ENCODE measurements around the gene NFKB2.
A peak's percentile ranks its signal among the peaks of the same experiment; 100 is the strongest.

DNA sequence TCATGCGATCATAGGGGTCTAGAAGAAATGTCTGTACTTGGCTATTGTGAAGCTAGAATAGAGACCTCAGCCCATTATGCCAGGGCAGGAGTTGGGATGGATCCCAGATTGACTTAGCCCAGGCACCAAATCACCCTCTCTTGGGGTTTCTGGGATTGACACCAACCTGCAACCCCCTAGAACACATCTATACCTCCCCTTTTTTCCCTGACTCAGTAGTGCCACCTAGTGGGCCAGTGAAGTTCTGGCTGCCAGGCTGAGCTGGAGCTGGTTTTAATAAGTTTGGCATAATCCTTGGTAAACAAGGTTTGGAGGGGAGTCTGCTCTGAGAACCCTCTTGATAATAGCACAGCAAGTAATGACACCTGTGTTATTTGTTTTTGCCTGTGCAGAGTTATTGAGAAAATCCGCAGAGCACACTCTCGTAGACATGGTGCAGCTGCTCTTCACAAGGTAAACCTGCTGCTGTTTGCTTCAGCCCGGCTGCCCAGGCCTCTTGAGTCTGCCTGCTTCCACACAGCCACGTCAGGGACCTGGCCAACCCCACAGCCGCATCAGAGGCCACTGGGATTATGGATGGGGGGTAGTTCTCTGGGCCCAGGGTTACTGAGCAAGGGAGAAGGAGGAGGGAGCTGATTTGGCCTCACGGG is 43.3 kb upstream of the NFKB2 start:
- TF ChIP-seq CTCF (IDR thresholded peaks at IDR 0.05) (peak; percentile 90), EZH2 (IDR thresholded peaks at IDR 0.05; ENCODE audit: borderline replicate concordance, insufficient read depth, low read depth, low read length, poor library complexity, severe bottlenecking) (no peak)
